CD4-positive, alpha-beta T cell treated with Interleukin-15 for 1 hour (primary cell): Measurements from ENCODE around the gene NRTN.
A peak's percentile ranks its signal among the peaks of the same experiment; 100 is the strongest.

ENCODE experiments used
- DNase-seq: peaks from one replicate; pipeline ENCODE4 v3.0.0-alpha.2; 2020

NRTN gene

DNA sequence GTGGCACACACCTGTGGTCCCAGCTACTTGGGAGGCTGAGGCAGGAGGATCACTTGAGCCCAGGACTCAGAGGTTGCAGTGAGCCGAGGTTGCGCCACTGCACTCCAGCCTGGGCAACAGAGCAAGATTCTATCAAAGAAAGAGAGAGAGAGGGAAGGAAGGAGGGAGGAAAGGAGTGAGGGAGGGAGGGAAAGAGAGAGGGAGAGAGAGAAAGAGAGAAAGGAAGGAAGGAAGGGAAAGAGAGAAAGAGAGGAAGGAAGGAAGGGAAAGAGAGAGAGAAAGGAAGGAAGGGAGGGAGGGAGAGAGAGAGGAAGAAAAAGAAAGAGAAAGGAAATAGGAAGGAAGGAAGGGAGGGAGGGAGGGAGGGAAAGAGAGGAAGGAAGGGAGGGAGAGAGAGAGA lies 12.4 kb downstream of the NRTN start:
- DNase-seq, result no peak

DNA sequence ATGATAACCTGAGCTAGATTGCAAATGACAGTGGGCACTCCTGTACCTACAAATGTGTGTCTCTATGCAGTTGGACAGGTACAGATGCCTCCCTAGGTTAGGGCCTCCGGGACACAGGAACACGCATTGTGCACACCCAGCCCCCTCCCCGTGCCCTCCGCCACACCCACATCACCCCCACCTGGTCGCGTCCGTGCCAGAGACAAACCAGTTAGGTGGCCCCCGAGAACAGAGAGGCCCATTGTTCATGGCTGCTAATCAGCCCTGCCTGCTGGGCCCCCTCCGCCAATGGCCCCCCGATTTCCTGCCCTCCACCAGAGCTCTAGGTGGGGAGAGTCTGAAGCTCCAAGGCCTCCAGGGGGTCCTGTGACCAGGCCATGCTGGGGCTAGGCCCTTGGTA lies 13.7 kb downstream of the NRTN start:
- DNase-seq, result no peak

DNA sequence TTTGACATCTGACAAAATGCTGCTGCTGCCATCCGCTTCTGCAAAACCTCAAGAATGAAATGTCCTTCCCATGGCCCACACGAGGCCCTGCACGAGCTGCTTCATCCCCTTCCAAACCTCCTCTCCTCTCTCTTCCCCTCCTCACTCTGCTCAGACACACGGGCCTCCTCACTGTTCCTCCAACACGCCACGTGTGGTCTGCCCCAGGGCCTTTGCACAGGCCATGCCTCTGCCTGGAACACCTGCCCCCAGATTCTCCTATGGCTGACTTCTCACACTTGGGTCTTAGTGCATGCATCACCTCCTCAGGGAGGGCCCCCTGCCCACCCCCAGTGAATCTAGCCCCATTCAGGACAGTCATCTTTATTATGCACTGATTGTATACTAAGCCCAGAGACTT lies 15.9 kb downstream of the NRTN start:
- DNase-seq, result no peak

DNA sequence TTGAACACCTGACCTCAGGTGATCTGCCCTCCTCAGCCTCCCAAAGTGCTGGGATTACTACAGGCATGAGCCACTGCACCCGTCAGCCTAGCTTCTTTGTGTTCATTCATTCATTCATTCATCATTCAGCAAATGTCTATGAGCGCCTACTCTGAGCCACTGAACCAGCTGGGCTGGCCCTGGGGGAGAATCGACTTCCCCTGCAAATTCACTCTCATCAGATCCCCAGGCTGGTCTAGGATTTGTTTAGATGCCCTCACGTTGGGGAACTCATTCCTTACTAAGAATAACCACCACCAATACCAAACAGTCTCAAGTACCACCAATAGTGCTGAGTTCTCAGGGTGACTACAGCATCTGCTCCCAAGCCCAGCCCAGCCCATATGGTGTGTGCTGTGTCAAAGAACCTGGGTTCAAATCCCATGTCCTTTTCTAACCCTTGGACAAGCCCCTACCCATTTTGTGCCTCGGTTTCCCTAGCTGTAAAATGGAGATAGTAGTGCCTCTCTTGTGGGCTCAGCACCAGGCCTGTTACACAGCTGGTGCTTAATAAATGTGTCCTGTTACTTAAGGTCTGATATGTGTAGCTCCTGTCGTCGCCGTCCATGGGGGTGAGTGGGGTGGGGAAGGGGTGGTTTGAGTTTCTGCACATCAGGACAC lies 16.8 kb downstream of the NRTN start:
- DNase-seq, result no peak

DNA sequence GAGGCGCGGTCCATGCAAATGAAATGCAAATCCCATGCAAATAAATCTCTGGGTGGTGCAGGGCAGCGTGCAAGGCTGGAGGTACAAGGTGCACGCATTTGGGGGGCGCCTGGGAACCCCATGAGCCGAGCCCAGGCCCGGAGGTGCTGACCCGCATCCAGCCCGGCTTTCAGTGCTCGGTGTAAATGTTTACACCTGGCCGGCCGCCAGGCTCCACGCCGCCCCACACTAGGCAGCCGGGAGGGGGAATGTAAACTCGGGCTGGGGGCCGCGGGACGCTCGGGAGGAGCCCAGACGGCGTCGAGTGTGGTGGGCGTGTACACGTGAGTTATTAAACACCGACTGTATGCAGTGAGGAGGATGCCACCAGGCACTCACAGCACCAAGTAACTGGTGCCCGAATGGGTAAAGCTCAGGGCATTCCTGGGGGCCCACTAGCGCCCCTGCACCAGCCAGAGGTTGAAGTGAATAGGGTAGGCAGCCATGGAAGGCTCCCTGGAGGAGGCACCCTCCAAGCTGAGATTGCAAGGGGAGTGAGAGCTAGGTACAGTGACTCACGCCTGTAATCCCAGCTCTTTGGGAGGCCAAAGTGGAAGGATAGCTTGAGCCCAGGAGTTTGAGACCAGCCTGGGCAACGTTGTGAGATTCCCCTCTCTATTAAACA lies 17.4 kb downstream of the NRTN start:
- no peak for DNase-seq

DNA sequence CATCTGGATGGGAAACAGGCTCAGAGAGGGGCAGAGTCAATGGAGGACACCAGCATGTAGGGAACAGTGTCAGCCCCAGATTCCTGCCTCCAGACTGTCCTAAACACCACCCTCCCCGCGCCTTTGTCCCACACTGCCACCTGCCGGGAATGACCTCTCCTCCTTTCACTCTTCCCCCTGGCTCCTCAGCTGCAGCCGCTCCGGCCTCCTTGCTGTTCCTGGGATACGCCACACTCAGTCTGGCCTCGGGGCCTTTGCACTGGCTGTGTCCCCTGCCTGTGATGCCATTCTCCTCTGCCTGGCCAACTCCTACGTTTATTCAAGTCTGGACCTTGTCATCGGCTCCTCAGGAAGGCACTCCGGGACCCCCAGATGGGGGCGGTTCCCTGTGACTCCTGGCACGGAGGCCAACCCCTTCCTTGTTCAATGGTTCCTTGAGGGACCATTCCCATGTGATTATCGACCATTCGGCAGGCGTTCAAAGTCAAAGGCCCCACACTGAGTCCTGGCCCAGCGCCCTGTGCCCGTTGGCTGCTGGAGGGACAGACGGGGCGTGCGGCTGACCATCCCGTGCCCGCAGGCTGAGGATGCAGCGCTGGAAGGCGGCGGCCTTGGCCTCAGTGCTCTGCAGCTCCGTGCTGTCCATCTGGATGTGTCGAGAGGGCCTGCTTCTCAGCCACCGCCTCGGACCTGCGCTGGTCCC lies 18.9 kb downstream of the NRTN start:
- DNase-seq, result no peak

DNA sequence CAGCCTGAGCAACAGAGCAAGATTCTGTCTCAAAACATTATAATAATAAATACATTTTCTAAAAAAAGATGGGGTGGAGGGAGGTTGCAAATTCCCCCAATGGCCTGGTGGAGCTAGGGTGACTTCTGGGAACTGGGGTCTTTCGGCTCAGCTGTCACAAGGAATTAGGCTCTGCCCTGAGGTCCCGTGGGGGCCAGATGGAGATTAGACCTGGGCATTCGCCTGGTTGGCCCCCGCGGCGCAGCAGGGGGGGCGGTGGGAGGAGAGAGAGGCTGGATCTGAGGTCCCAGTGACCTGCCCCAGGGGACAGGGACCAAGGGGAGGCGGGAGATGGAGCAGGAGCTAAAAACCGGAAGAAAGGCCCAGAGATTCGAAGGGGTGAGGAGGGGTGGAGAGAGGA lies 19.9 kb downstream of the NRTN start:
- DNase-seq, result no peak

DNA sequence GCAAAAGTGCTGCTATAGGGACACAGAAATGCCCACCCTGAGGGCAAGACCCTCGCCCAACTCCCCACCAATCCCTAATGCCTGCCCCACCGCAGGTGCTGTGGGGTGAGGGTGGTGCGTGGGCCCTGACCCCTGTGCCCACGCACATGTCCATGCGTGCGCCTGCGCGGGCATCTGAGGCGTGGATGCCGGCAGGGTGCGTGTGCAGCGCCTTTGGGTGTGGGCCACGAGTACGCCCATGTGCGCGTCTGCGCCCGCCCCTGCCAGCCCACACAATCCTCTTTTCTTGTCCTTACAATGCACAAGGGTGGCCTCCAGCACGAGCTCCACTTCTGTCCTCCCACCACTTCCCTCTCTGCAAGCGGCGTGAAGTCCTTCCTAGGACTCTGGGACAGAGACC lies 20.3 kb downstream of the NRTN start:
- no peak for DNase-seq

DNA sequence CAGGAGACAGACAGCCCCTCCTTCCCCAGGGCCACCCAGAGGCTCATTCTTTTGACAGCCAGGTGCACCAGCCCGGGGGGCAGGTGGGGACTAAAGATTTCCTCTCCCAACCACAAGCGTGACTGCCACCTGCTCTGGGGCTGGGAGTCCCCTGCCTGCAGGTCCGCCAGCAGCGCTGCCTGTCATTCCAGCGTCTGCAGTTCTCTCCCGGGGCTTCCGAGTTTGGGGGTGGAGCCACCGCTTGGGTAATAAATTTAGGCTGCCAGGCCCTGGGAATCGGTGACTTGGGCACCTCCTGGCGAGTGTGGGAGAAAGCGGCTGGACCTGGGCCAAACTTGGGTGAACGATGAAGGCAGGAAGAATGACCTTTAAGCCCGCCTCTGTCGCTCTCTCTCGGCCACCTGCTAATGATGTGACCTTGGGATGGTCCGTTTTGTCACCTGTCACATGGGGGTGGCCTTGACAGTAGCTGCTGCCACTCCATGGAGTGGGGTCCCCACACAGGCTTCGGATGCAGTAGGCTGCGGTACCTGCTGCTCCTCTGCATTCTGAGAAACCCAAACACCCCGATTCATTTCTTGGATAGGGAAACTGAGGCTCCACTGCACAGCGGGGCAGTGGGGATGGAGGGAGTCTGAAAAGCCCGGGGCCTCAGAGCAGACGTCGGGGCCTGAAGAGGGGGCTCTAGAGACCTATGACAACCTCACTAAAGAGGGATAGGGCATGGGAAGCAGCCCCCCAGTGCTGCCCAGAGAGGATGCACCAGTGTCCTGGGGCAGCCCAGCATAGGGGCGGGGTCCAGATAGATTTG lies 21.9 kb downstream of the NRTN start:
- DNase-seq, result peak; percentile 32

DNA sequence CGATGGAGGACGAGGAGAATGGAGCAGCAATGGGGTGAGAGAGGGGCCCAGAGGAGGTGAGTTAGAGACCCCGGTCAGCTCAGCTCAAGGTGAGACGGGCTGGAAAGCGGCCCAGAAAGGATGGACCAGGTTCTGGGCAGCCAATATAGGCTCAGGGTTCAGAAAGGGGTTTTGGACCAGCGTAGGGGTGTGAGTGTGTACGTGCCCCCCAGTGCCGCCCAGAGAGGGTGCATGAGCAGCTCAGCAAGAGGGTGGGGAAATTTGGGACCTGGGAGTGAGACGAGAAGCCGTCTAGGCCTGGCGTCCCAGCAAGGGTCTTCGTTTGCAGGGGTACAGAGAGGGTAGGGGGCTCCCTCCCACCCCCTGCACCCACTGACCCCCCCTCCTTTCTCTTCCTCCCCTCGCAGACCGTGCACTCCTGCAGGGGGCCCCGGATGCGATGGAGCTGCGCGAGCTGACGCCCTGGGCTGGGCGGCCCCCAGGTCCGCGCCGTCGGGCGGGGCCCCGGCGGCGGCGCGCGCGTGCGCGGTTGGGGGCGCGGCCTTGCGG lies 22.5 kb downstream of the NRTN start:
- DNase-seq, result no peak

DNA sequence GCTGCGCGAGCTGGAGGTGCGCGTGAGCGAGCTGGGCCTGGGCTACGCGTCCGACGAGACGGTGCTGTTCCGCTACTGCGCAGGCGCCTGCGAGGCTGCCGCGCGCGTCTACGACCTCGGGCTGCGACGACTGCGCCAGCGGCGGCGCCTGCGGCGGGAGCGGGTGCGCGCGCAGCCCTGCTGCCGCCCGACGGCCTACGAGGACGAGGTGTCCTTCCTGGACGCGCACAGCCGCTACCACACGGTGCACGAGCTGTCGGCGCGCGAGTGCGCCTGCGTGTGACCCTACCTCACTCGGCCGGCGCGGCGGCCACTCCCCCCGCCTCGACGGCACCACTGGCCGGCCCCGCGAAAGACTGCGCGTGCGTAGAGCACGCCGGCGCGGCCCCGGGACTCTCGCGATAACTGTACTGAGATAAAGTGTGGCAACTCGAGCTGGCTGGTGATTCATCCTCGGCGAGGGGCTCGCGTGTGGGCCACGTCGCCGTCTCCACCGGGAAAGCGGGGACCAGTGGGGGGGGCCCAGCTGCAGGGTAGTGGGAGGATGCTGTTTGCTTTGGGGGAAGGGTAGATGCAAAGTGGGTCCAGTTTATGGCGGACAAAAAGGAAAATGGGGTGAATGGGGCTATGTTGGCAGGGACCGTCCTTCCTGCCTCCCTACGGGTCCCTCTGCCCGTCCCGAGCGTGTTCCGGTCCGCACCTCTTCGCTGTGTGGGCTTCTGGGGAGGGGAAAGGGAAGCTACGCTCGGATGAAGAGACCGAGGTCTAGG lies 23.2 kb downstream of the NRTN start:
- DNase-seq, result peak; percentile 94

DNA sequence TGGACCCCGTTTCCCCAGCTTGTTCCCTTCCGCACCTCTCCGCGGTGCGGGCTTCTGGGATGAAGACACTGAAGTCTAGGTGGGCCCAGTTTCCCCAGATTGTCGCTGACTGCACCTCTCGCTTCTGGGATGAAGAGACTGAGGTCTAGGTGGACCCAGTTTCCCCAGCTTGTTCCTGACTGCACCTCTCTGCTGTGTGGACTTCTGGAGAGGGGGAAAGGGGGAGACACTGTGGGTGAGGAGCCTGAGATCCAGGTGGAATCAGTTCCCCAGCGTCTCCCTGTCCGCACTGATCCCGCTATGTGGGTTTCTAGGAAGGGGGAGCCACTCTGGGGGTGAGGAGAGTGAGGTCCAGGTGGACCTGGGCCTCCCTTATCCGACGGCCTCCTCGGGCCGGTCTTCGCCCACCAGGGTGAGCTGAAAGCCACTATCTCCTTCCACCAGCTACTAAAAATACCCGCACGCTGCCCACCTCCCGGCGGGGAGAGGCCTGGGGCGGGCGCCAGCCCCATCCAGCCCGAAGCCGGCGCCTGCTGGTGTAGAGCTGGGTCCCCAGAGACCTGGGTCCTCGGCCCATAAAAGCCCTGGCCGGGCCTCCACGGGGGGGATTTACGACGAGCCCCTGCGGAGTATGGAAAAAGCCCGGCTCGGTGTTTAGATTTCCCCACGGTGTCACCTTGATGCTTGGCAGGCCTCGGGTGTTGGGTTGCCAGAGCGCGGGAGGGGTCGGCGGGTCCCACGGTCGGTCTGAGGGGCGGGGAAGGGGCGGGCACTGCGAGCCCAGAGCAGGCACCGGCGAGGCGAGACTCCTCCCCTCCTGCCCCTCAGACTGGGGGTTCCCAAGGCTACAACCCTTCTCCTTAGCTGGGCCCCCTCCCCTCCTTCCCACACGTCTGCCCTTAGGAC lies 24.0 kb downstream of the NRTN start:
- no peak for DNase-seq

DNA sequence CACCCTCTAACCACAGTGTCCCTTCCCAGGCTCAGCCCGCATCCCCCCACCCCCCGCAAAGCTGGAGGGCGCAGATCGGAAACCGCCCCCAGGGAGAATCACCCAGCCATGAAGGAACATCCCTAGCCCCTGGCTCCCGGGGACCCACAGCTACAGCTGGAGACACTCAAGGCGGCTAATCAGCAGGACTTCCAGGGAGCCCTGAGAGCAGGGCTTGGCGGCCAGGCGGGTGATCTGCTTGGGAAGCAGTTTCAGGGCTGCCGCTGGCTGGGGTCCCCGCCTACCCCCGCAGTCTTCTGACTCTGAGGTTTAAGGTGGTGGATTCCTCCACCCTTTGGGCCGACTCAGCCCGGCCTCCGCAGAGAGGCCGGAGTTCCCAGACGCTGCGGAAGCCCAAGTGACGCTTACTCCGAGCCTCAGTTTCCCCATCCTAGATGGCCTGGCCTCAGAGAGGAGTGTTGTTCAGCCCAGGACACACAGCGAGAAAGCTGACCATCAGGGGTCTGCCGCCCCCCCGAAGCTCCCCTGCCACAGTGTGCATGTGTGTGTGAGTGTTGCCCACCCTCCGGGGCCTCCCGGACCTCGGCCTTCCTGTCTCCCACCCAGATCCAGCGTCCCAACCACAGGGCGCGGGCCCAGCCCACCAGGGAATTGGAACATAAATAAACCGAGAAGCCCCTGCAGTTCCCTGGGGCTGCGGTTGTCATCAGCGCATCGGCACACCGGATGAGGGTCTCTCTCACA lies 24.9 kb downstream of the NRTN start:
- no peak for DNase-seq

DNA sequence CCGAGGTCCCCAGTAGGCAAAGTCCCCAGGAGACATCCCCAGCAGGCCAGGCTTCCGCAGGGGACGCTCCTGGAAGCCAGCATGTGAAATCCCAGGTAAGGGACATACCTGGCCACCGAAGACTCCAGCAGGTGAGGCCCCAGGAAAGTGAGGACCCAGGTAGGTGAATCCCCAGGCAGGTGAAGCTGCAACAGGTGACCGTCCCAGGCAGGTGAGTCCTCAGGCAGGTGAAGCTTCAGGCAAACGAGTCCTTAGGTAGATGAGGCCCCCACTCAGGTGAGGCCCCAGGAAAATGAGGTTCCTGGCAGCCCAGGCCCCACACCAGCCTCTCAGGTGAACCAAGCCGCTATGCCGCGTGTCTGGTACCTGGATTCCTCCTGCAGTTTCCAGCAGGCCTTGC lies 26.3 kb downstream of the NRTN start:
- DNase-seq, result no peak

DNA sequence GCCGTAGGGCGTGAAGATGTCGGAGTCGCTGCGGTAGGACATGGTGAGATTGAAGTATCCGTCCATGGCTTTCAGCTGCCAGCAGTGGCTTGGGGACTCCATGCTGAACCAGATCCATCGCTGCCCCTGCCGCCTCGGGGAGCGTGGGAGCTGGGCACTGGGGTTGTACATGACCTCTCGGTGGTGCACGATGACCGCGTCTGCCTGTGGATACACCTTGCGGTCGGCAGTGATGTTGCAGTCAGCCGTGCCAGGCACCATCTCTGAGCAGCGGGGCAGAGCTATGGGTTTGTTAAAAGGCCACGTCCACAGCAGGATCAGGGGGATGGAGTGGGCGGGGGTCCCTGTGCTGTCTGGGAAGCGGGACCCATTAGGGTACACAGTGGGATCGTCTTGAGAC lies 27.2 kb downstream of the NRTN start:
- DNase-seq, result no peak

DNA sequence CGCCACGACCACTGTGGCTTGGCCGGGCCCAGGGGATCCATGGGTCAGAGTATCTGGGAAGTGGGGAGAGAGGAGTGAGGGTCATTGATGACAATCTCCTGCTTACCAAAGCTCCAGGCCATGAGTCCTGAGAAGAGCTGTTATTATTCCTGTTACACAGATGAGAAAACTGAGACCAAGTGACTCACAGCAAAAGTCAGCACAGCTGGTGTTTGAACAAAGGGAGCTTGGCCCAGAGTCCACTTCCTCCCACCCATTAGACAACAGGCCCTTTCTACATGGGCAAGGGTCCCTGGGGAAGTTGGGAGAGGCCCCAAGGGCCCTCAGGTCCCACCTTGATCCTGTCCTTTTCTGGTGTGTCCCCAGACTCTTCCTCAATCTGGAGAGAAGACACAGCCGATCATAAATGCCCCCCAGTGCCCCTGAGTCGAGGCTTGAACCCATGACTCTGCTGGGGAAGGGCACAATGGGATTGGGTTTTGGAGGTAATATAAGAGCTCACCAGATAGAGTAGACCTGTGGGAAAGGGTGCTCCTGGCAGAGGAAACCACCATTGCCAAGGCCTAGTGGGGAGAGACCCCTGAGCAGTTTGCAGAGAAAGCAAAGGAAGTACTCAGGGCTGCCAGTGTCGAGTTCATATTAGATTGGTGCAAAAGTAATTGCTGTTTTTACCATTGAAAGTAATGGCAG lies 27.8 kb downstream of the NRTN start:
- DNase-seq, result no peak

DNA sequence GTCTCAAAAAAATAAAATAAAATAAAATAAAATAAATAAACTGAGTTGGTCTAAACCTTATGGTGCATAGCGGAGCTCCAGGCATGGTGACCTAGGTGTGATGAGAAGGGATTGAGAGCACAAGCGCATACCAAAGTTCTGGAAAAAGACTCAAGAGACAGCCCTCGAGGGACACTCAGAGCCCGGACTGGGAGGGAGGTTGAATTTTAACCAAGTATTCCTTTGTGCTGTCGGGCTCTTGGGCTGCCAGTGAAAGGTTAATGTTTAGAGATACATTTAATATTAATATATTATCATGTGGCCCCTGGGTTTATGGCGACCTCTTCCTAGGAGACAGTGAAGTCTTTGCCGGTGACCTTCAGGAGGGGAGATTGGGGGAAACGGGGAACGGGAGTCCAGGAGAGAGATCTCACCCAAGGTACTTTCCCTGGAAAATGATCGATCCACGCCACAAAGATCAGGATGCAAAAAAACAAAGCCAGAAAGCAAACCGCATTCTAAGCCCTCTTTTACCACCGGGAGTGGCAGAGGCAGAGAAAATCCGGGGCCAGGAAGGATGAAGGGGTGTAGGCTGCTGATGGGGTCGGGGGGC lies 33.0 kb downstream of the NRTN start:
- DNase-seq, result no peak

DNA sequence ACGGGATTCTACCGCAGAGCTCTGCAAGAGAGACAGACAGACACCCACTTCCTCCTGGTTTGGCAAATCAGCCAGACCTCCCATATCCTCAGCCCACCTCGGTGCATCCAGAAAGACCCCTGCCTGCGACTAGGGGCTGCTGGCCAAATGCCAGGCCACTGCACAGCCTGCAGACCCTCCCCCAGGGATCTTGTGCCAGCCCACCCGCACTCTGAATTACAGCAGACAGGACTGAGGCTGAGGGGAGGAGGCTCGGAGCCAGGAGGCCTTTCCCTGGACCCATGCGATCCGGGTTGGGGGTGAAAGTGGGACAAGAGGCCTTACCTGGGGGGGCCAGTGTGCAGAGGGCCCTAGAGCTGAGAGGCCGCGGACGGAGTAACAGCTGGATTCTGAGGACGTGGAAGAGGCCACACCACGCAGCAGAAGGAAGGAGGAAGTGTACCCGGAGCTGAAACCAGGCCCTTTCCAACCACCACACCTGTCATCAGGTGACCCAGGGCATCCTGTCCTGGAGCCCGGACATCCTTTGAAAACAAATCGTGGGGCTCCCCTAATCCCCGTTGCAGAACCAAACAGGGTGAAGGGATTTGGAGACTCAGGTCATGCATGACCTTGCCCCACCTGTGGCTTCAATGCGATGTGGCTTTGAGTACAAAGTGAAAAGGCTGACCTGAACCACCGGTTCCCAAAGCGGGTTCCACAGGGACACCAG lies 33.6 kb downstream of the NRTN start:
- DNase-seq, result no peak
